Ishikawa (cell line): ENCODE data around the gene CPNE2.

Experiments
- CEBPB ChIP-seq: IDR thresholded peaks from 2 replicates; pipeline ENCODE4 v1.6.1; 2012
- CREB1 ChIP-seq: IDR thresholded peaks from 2 replicates; pipeline ENCODE4 v1.6.1; 2012; ENCODE audit warnings: low read depth
- EGR1 ChIP-seq: IDR thresholded peaks from 2 replicates; pipeline ENCODE4 v1.6.1; 2012
- EP300 ChIP-seq: IDR thresholded peaks from 2 replicates; pipeline ENCODE4 v1.6.1; 2012; ENCODE audit warnings: borderline replicate concordance
- FOXM1 ChIP-seq: IDR thresholded peaks from 2 replicates; pipeline ENCODE4 v1.6.1; 2012; ENCODE audit warnings: low read depth, borderline replicate concordance
- NFIC ChIP-seq: IDR thresholded peaks from 2 replicates; pipeline ENCODE4 v1.6.1; 2012
- RAD21 ChIP-seq: IDR thresholded peaks from 2 replicates; pipeline ENCODE4 v1.6.1; 2012; ENCODE audit warnings: low read depth
- TAF1 ChIP-seq: IDR thresholded peaks from 2 replicates; pipeline ENCODE4 v1.6.1; 2012; ENCODE audit warnings: low read depth, mild to moderate bottlenecking
- YY1 ChIP-seq: IDR thresholded peaks from 2 replicates; pipeline ENCODE4 v1.6.1; 2012; ENCODE audit warnings: low read depth
- ZBTB7A ChIP-seq: IDR thresholded peaks from 2 replicates; pipeline ENCODE4 v1.6.1; 2012; ENCODE audit warnings: low read depth
- TF ChIP-seq, protein P1 (sequence below): IDR thresholded peaks from 2 replicates; pipeline ENCODE4 v1.6.1; 2012
- TF ChIP-seq, protein P2 (sequence below): IDR thresholded peaks from 2 replicates; pipeline ENCODE4 v1.6.1; 2012; ENCODE audit warnings: low read depth, mild to moderate bottlenecking
- TF ChIP-seq, protein P3 (sequence below): IDR thresholded peaks from 2 replicates; pipeline ENCODE4 v1.6.1; 2012

GRCh38 chr16:57077714-57078113 is 14.7 kb upstream of the CPNE2 start:
- no peak for TF ChIP-seq YY1
- TF ChIP-seq FOXM1 = no peak
- TF ChIP-seq EGR1 = no peak
- no peak for TF ChIP-seq CEBPB
- TF ChIP-seq ZBTB7A = no peak
- TF ChIP-seq, protein P1, sequence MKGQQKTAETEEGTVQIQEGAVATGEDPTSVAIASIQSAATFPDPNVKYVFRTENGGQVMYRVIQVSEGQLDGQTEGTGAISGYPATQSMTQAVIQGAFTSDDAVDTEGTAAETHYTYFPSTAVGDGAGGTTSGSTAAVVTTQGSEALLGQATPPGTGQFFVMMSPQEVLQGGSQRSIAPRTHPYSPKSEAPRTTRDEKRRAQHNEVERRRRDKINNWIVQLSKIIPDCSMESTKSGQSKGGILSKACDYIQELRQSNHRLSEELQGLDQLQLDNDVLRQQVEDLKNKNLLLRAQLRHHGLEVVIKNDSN = no peak
- TF ChIP-seq, protein P2, sequence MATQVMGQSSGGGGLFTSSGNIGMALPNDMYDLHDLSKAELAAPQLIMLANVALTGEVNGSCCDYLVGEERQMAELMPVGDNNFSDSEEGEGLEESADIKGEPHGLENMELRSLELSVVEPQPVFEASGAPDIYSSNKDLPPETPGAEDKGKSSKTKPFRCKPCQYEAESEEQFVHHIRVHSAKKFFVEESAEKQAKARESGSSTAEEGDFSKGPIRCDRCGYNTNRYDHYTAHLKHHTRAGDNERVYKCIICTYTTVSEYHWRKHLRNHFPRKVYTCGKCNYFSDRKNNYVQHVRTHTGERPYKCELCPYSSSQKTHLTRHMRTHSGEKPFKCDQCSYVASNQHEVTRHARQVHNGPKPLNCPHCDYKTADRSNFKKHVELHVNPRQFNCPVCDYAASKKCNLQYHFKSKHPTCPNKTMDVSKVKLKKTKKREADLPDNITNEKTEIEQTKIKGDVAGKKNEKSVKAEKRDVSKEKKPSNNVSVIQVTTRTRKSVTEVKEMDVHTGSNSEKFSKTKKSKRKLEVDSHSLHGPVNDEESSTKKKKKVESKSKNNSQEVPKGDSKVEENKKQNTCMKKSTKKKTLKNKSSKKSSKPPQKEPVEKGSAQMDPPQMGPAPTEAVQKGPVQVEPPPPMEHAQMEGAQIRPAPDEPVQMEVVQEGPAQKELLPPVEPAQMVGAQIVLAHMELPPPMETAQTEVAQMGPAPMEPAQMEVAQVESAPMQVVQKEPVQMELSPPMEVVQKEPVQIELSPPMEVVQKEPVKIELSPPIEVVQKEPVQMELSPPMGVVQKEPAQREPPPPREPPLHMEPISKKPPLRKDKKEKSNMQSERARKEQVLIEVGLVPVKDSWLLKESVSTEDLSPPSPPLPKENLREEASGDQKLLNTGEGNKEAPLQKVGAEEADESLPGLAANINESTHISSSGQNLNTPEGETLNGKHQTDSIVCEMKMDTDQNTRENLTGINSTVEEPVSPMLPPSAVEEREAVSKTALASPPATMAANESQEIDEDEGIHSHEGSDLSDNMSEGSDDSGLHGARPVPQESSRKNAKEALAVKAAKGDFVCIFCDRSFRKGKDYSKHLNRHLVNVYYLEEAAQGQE = no peak
- no peak for TF ChIP-seq TAF1
- no peak for TF ChIP-seq NFIC
- TF ChIP-seq EP300 = no peak
- no peak for TF ChIP-seq CREB1
- TF ChIP-seq, protein P3, sequence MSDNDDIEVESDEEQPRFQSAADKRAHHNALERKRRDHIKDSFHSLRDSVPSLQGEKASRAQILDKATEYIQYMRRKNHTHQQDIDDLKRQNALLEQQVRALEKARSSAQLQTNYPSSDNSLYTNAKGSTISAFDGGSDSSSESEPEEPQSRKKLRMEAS = no peak
- TF ChIP-seq RAD21 = no peak
